HEK293 (cell line): ENCODE data around the gene ATOH1.
A peak's percentile ranks its signal among the peaks of the same experiment; 100 is the strongest.

Experiments used
- CTCF ChIA-PET: fragments of 350-600 bp; formaldehyde crosslinking; extraction: SDS; loops from one replicate; lab custom pipeline; 2021; ENCODE audit warnings: antibody characterized with exemption; lab: Yijun Ruan, JAX
- POLR2A ChIA-PET: fragments of 300-600 bp; formaldehyde crosslinking; extraction: SDS; loops from one replicate; lab custom pipeline; 2020; ENCODE audit warnings: antibody characterized with exemption, inconsistent platforms; lab: Yijun Ruan, JAX
- H3K27ac ChIP-seq: fragments of 200-500 bp; sonication (Bioruptor generic); 2 replicates; pipeline ENCODE4 v1.5.1; 2014; ENCODE audit warnings: low read depth, low read length, control low read depth, inconsistent platforms; ENCODE audit errors: extremely low read depth
- H3K36me3 ChIP-seq, 2 experiments: fragments of 200-500 bp in 1 of 2; sonication (Bioruptor generic) in 1 of 2; 1 replicate in 1 of 2; 2 replicates in 1 of 2; pipeline ENCODE4 v1.5.1; 2014 to 2017; ENCODE audit warnings: inconsistent platforms in 2 of 2, low read length in 2 of 2; ENCODE audit not compliant: control insufficient read depth in 2 of 2, insufficient read depth in 1 of 2
- H3K4me1 ChIP-seq: fragments of 200-500 bp; sonication (Bioruptor generic); 2 replicates; pipeline ENCODE4 v1.5.1; 2014; ENCODE audit warnings: mild to moderate bottlenecking, low read length, inconsistent platforms; ENCODE audit not compliant: control insufficient read depth, insufficient read depth
- H3K4me3 ChIP-seq: 2 replicates; pipeline ENCODE4 v1.5.1; 2011; ENCODE audit warnings: low read depth, mild to moderate bottlenecking, control low read depth, low read length, moderate library complexity
- H3K9me3 ChIP-seq: fragments of 200-500 bp; sonication (Bioruptor generic); 2 replicates; pipeline ENCODE4 v1.5.1; 2014; ENCODE audit warnings: low read depth, low read length, inconsistent platforms; ENCODE audit not compliant: control insufficient read depth, insufficient read depth
- HOXC10 ChIP-seq: sonication (generic); formaldehyde crosslinking; IDR thresholded peaks from 2 replicates; pipeline ENCODE4 v1.8.1; 2023; ENCODE audit warnings: mild to moderate bottlenecking, missing genetic modification reagents
- PRDM10 ChIP-seq: fragments of 450-650 bp; formaldehyde crosslinking; IDR thresholded peaks from 2 replicates; pipeline ENCODE4 v1.5.1; 2016; ENCODE audit warnings: missing biosample characterization, missing genetic modification characterization
- ZFP37 ChIP-seq: fragments of 450-650 bp; formaldehyde crosslinking; IDR thresholded peaks from 2 replicates; pipeline ENCODE4 v1.5.1; 2016; ENCODE audit warnings: missing biosample characterization, missing genetic modification characterization
- ZNF221 ChIP-seq: fragments of 450-650 bp; formaldehyde crosslinking; IDR thresholded peaks from 2 replicates; pipeline ENCODE4 v1.5.1; 2017; ENCODE audit warnings: missing biosample characterization, missing genetic modification characterization, borderline replicate concordance
- ZNF280C ChIP-seq: fragments of 450-650 bp; formaldehyde crosslinking; IDR thresholded peaks from 2 replicates; pipeline ENCODE4 v1.5.1; 2016; ENCODE audit warnings: missing biosample characterization, missing genetic modification characterization
- ZNF610 ChIP-seq: fragments of 450-650 bp; formaldehyde crosslinking; IDR thresholded peaks from 2 replicates; pipeline ENCODE4 v1.5.1; 2016; ENCODE audit warnings: missing biosample characterization, missing genetic modification characterization, borderline replicate concordance
- ZNF626 ChIP-seq: fragments of 450-650 bp; sonication (Bioruptor Pico); formaldehyde crosslinking; IDR thresholded peaks from 2 replicates; pipeline ENCODE4 v1.5.1; 2018; ENCODE audit warnings: missing biosample characterization, missing genetic modification characterization, inconsistent platforms
- ZNF791 ChIP-seq: fragments of 450-650 bp; formaldehyde crosslinking; IDR thresholded peaks from 2 replicates; pipeline ENCODE4 v1.5.1; 2016; ENCODE audit warnings: missing biosample characterization, missing genetic modification characterization
- ZNF843 ChIP-seq: fragments of 450-650 bp; formaldehyde crosslinking; IDR thresholded peaks from 2 replicates; pipeline ENCODE4 v1.5.1; 2016; ENCODE audit warnings: missing biosample characterization, missing genetic modification characterization
- ZSCAN4 ChIP-seq: fragments of 450-650 bp; formaldehyde crosslinking; IDR thresholded peaks from 2 replicates; pipeline ENCODE4 v1.5.1; 2017; ENCODE audit warnings: missing biosample characterization, missing genetic modification characterization
- ZXDB ChIP-seq: fragments of 450-650 bp; formaldehyde crosslinking; IDR thresholded peaks from 2 replicates; pipeline ENCODE4 v1.5.1; 2016; ENCODE audit warnings: missing biosample characterization, missing genetic modification characterization

Gene ATOH1

GRCh38 chr4:93829820-93830687 lies 1.5 kb downstream of the ATOH1 start:
- H3K36me3 ChIP-seq = no peaks in the 10 kb centered on the region
- H3K4me3 ChIP-seq = peak overlapping the region; percentile 39
- H3K27ac ChIP-seq = no peak overlapping the region
- TF ChIP-seq ZNF221 (tag by site-specific recombination) (no peak), PRDM10 (tag by site-specific recombination) (0 out of 2 replicates have a peak, but pooled peaks have one; percentile 29), ZXDB (tag by site-specific recombination) (peak; percentile 63), ZNF626 (no peak)
- H3K4me1 ChIP-seq = no peaks in the 10 kb centered on the region; the same call in 1 of the 2 replicates
- ChIA-PET CTCF (interaction anchor here (0.6 kb wide), 1 partner anchor 779 kb away, joined by 3 read pairs; no protein-coding TSS in a partner anchor), POLR2A (no interaction called here)
- H3K9me3 ChIP-seq = no peaks in the 10 kb centered on the region

- CTCF ChIA-PET = no interaction called here
- TF ChIP-seq ZNF843 (tag by site-specific recombination) (no peak), ZFP37 (no peak), ZNF791 (no peak), HOXC10 (CRISPR knock-in tag) (no peak), ZNF280C (no peak), ZNF610 (tag by site-specific recombination) (no peak), ZSCAN4 (tag by site-specific recombination) (0 out of 2 replicates have a peak, but pooled peaks have one; percentile 21)
- Histone ChIP-seq H3K4me3 (no peak overlapping the region), H3K36me3 (no peaks in the 10 kb centered on the region), H3K27ac (no peak overlapping the region), H3K4me1 (no peaks in the 10 kb centered on the region; the same call in 1 of the 2 replicates), H3K9me3 (no peaks in the 10 kb centered on the region)
- POLR2A ChIA-PET = no interaction called here
Measured at GRCh38 chr4:93831716-93832496, 3.4 kb downstream of the ATOH1 start.
